GM19397 (cell line): Measurements from ENCODE around the gene ARID1B.

Experiments used
- ATAC-seq: cut with Tn5 transposase; IDR thresholded peaks from one replicate; pipeline ENCODE4 v1.9.1; 2021; ENCODE audit warnings: mild to moderate bottlenecking, moderate library complexity; ENCODE audit not compliant: unreplicated experiment

ARID1B gene

DNA sequence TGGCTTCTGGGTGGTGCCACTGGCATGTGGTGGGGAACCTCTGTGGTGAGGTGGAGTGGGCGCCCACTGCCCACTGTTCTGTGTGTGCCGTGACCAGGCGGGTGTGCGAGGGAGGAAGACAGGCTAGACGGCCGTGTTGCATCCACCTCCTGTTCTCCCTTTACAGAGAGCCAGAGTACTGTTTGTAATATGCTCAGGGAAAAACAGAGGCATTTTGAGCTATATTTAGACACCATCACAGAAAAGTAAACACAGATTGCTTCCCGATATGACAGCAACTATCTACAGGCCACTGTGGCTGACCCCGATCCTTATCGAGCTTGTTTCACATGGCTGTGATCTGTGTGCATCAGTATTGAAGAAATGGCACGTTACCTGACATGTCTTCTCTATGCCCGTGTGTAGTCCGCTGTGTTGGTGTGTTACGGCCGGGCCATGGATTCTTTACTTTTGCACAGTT, 45.6 kb downstream of the ARID1B start:
- ATAC-seq = no peak

- ATAC-seq = no peak
These were observed 47.0 kb downstream of the ARID1B start for GRCh38 chr6:156824142-156824541.

- ATAC-seq = no peak
These were observed 48.3 kb downstream of the ARID1B start for GRCh38 chr6:156825475-156825874.

DNA sequence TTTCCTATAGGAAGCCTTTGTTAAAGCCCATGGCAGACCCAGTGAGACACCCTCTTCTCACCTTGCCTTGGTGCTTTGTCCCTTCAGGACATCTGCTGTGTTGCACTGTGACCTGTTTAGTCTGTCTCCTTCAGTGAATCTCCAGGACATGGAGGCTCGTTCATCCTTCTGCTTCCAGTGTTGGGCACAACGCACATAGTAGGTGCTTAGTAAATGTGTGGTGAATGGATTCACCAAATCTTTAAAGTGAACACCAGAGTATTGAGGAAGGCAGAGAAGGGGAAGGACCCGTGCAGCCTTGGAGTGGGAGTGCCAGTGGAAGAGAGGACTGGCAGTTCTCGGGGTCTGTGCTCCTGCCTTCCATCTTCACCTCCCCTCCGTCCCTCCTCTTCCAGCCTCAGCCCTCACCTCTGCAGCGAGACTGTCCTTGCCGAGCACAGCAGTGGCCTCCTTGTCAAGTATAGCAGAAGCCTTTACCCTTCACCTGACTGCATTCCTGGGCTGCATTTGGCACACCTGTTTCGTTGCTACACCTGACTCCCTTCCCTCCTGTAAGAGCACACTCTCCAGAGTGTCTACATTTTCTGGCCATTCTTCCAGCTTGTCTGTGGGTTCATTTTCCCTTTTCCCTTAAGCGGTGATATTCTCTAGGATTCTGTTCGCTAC, 49.2 kb downstream of the ARID1B start:
- no peak for ATAC-seq

- ATAC-seq = no peak
These were observed 50.2 kb downstream of the ARID1B start for GRCh38 chr6:156827382-156827781.

DNA sequence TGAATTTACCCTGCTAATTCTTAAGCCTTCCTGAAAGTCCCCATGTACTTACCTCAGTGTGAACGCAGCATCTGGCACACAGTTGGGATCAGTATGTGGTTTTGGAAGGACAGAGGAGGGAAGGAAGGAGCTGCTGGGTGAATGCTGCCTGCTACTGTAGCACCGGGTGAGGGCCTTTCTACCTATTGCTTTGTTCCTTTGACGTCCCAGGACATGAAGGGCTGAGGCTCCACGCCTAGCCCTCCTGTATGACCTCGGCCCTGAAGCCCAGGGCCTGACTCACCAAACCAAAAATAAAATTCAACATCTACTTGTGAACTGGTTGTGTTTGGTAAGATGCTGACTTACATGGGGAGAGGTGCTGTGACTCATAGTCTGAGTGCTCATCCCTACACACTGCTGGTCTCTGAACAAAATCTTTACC, 51.1 kb downstream of the ARID1B start:
- ATAC-seq = no peak

DNA sequence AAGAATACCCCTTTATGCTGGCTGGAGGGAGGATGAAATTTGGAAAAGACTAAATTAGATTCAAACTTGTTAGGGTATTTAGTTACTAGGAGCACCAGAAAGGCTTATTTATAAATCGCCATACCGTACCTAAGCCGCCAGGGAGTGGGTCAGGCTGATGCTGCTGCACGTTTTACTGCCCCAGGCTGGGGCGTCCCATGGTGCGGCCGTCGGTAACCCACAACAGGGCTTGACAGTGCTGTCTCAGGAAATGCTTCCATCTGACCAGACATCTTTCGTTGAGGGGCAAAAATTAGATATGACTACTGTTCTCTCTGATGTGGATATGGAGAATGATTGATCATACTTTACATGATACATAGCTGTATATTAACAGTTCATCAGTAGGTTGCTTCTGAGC, 52.9 kb downstream of the ARID1B start:
- no peak for ATAC-seq

DNA sequence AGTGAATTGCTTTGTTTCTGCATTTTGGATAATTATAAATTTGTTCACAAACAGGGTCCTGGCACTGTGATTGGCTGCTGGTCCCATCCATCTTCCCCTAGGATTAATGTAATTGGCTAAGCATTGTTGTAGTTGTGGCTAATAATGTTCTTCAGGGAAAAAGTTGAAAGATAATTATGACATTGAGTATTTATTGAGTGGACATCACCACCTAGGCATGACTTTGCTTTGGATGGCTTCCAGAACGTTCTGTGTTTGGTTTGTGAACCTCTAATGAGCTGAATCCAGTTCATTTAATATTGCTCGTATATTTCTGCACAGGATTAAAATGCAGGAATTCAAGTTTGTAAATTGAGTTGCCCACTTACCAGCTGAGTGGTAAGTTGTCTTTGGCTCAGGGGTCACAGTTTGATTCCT, 55.1 kb downstream of the ARID1B start:
- ATAC-seq = no peak

DNA sequence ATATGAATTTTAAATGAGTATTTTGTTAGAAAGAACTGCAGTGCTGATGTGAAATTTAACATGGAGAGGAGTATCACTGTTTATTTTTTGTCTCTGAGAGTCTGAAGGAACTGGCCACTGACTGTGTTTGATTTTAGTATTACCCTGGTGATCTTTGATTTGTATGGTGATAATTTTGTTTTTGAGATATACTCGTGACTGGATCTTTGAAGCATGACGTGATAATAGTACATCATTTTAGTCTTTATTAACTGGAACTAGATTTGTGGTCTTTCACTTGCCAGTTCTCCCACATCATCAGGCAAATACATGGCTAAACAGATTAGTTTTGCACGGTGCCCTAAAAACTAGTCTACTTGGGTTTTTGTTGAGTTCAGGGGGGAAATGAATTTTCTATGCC, 55.5 kb downstream of the ARID1B start:
- no peak for ATAC-seq

DNA sequence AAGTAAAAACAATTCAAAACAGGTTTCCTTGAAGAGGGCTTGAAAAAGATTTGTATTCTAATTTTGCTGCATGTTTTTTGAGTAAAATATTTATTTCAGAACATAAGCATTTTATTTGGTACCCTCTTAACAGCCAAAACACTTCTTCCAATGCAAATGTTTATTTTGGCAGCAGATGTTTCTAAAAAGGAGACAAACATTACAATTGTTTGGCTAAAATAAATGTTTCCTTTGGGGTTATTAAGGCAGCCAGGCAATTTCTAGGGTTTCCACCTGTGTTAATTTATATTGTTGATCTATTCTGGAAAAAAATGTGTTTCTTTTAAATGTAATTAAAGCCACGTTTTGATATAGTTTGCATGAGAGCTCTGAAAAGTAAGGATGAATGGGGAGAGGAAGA, 56.6 kb downstream of the ARID1B start:
- ATAC-seq = no peak

GRCh38 chr6:156839129-156839528, 62.0 kb downstream of the ARID1B start:
- no peak for ATAC-seq

- no peak for ATAC-seq
These were observed 62.4 kb downstream of the ARID1B start for GRCh38 chr6:156839591-156840001.

- no peak for ATAC-seq
These were observed 63.0 kb downstream of the ARID1B start for GRCh38 chr6:156840136-156840535.

DNA sequence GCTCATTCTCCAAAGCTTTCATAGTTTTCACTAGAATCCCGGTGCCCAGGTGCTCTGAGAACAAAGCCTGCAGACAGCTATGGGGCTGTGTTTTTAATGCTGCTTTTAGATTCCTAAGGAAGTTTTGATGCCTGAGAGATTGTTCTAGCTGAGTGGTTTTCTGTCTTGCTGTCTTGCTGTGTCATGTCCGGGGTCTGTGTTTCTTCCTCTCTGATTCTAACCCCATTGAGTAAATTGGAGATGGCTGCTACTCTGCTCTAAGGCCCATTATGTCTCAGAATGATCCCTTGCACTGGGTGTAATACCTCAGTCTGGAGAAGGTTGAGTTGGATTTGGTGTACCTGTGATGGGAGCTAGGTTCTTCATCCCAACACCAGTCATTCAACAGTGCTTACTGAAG, 63.4 kb downstream of the ARID1B start:
- no peak for ATAC-seq

GRCh38 chr6:156841508-156841907, 64.3 kb downstream of the ARID1B start:
- no peak for ATAC-seq

DNA sequence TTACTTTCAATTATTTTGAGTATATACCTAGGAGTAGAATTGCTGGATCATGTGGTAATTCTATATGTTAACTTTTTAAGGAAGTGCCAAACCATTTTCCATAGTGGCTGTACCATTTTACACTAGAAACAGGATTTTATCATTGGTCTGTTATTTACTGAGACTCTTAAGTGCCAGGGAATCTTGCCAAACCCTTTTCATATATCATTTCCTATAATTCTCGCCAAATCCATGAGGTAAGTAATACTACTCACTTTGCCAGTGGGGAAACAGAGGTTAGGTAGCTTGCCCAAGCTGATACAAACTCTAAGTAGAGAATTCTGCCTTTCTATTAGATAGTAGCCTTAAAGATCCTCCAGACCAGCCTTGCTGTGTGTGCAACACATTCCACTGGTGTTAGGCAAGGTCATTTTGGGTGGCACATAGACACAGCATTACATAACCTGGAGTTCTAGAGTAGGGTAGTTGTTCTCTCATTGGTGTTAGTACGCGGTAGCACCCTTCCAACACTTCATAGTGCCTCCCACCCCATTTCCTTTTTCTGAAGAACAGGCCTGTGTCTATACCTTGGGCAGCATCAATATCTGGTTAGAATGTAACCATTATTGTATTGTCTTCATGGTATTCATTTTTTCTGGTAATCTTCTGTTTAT, 65.5 kb downstream of the ARID1B start:
- no peak for ATAC-seq

GRCh38 chr6:156844089-156844488, 66.9 kb downstream of the ARID1B start:
- ATAC-seq = no peak

GRCh38 chr6:156845454-156846155, 68.4 kb downstream of the ARID1B start:
- ATAC-seq = no peak

DNA sequence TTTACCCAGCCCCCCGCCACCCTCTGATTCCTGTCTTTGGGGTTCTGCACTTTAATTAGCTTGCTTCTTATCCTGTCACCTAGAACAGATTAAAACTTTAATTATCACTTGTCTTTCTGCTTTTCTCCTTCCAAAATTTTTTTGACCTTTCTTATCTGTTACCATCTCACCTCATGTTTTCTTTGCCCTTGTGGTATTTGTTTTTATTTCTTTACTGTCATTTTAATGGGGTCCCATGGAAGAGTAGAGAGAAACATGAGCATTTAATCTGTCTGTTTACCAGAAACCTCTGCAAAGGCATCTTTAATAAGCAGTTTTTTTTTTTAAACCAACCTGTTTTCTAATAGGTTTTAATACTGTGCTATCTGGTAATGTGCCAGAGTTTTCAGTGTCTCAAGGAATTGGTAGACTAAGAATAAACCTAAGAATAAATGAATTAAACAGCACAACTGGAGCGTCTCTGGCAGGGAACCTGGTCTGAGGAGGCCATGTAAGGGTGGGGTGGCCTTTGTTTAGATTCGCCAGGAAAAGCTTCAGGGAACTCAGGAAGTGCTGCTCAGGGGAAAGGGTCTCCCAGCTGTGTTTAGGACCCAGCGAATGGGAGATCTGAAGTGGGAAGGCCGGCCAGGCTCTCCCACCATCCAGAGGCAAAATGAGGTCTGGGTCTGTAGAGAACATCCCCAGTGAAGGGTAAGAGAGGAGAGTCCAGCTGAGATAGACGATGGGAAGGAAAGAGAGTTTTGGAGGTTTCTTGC, 69.8 kb downstream of the ARID1B start:
- no peak for ATAC-seq

- ATAC-seq = no peak
These were observed 70.9 kb downstream of the ARID1B start for GRCh38 chr6:156848123-156848522.

DNA sequence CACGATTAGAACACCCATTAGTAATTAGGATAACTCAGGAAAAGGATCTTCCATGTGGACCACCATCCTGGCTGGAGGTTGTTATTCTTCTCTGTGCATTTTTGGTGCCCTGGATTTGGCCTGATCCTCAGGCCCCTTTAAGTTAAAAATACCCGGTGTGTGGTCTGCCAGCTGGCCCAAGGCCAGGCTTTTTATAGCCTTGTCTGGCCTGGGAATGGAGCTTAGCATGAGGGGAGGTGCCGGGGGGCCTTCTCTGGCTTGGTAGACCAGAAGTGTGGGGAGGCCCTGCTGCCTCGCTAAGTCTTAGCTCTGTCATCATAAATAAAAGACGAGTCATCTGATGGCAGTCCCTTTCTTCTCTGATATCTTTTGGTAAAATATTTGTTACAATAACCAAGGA, 71.4 kb downstream of the ARID1B start:
- no peak for ATAC-seq
